ENCODE measurements around the gene SLC1A3.
"Not testable (repeated sequence)": the region's sequence is repeated elsewhere in the genome, so short reads cannot be mapped to it uniquely, and the experiment has no call there.

SLC1A3 gene

GRCh38 chr5:36606428-36607113 lies at the start of gene SLC1A3:
TSS of gene SLC1A3 (plus strand) at chr5:36606606. CDS start at chr5:36608424, 1,818 bp downstream.
- DNase-seq: peak; percentile 92

- DNase-seq: no peak
Observed at GRCh38 chr5:36558641-36559040, 47.8 kb upstream of the SLC1A3 start.

- DNase-seq: no peak
Observed at GRCh38 chr5:36561601-36562000, 44.8 kb upstream of the SLC1A3 start.

- DNase-seq: no peak
Observed at GRCh38 chr5:36569491-36569890, 36.9 kb upstream of the SLC1A3 start.

- DNase-seq: no peak
Observed at GRCh38 chr5:36570301-36571095, 35.9 kb upstream of the SLC1A3 start.

GRCh38 chr5:36571401-36572042 lies 34.9 kb upstream of the SLC1A3 start:
- no peak for DNase-seq

- DNase-seq: no peak
Observed at GRCh38 chr5:36573438-36573837, 33.0 kb upstream of the SLC1A3 start.

GRCh38 chr5:36575361-36575781 lies 31.0 kb upstream of the SLC1A3 start:
- DNase-seq: no peak

- no peak for DNase-seq
Observed at GRCh38 chr5:36576721-36577120, 29.7 kb upstream of the SLC1A3 start.

GRCh38 chr5:36579858-36580257 lies 26.5 kb upstream of the SLC1A3 start:
- DNase-seq: not testable (repeated sequence)

- no peak for DNase-seq
Observed at GRCh38 chr5:36581070-36581469, 25.3 kb upstream of the SLC1A3 start.

GRCh38 chr5:36584009-36584875 lies 22.2 kb upstream of the SLC1A3 start:
- DNase-seq: no peak

- no peak for DNase-seq
Observed at GRCh38 chr5:36585701-36586100, 20.7 kb upstream of the SLC1A3 start.

GRCh38 chr5:36587354-36587753 lies 19.1 kb upstream of the SLC1A3 start:
- no peak for DNase-seq

GRCh38 chr5:36589735-36590134 lies 16.7 kb upstream of the SLC1A3 start:
- DNase-seq: not testable (repeated sequence)

- no peak for DNase-seq
Observed at GRCh38 chr5:36590513-36591286, 15.7 kb upstream of the SLC1A3 start.

GRCh38 chr5:36593867-36594266 lies 12.5 kb upstream of the SLC1A3 start:
- DNase-seq: no peak

- no peak for DNase-seq
Observed at GRCh38 chr5:36596247-36596646, 10.2 kb upstream of the SLC1A3 start.

GRCh38 chr5:36596756-36597155 lies 9.7 kb upstream of the SLC1A3 start:
- no peak for DNase-seq

GRCh38 chr5:36598045-36598444 lies 8.4 kb upstream of the SLC1A3 start:
- no peak for DNase-seq

- DNase-seq: no peak
Observed at GRCh38 chr5:36599986-36600779, 6.2 kb upstream of the SLC1A3 start.
